ENCODE results near the gene GGT6.

The GGT6 gene

DNA sequence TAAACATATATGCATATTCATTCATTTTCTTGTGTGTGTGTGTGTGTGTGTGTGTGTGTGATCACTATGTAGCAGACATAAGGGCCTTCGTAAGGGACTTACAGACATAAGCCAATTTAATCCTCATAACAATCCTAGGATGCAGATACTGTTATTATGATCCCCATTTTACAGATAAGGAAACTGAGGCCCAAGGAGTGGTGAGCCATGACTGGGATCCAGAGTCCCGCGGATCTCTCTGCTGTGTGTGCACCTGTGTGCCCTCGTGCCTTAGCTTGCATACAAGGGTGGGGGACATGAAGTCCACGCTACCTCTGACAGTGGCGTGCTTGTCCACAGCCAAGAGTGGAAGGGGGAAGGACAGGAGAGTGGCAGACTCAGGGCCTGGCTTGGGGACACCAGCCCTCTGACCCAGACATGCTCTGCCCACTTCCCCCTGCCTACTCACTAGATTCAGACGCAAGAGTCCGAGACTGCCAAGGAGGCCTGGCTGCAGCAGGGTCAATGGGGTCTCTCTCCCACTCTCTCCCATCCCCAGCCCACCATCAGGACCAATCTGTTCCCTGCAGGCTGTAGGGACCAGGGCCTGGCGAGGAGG lies 14.2 kb upstream of the GGT6 start:
- DNase-seq (ENCODE audit: low read depth in 2 of 2), result no peak

DNA sequence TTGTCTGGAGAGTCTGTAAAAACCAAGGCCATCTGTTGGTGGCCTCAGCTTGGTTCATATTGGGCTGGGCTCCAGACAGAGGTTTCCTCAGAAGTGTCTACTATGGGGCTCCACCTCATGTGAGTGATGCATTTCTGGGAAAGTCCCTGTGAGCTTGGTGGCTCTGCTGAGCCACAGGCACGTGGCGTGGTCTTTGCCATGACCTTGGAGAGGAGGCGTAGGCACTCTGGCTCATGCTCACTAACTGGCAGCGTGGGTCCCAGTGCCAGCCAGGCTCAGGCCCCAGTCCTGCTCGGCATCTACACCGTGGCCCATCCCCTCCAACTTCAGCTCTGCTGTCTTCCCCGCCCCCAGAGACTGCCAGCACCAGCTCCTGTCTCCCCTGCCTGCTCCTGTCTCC lies 13.3 kb upstream of the GGT6 start:
- DNase-seq (ENCODE audit: low read depth in 2 of 2), result peak in 1 of 2 donors; percentile 15

DNA sequence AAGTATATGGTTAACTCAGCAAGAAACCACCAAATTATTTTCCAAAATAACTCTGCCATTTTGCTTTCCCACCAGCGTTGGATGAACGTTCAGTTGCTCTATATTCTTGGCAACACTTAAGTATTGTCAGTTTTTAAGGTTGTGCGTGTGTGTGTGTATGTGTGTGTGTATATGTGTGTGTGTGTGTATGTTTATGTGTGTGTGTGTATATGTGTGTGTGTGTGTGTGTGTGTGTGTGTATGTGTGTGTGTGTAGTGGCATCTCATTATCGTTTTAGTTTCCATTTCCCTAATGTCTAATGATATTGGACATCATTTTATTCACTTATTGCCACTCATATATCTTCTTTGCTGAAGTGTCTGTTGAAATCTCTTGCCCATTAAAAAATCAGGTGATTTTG lies 12.7 kb upstream of the GGT6 start:
- DNase-seq (ENCODE audit: low read depth in 2 of 2), result no peak

DNA sequence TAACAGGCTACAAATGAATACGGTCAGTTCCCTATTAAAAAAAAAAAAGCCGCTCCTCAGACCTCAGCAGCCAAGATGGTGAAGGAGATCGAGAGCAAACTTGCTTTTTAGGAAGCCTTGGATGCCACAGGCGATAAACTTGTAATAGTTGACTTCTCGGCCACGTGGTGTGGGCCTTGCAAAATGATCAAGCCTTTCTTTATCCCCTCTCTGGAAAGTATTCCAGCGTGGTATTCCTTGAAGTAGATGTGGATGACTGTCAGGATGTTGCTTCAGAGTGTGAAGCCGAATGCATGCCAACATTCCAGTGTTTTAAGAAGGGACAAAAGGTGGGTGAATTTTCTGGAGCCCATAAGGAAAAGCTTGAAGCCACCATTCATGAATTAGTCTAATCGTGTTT lies 11.8 kb upstream of the GGT6 start:
- DNase-seq (ENCODE audit: low read depth in 2 of 2), result no peak

DNA sequence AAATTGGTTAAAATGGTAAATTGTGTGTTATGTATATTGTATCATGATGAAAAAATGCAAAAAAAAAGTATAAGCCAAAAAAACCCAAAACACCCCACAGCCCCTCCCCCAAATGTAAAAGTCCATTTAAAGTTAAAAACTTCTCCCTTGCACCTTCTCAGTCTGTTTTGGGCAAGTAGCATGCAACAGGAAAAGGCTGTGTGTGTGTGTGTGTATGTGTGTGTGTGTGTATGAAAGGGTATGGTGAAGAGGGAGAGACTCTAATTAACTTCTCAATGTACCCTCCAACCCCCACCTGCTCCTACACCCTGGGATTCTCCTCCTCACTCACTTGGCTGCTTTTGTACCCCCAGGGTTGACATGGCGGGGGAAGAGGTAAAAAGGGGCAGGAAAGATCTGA lies 9.2 kb upstream of the GGT6 start:
- no peak for DNase-seq (ENCODE audit: low read depth in 2 of 2)

DNA sequence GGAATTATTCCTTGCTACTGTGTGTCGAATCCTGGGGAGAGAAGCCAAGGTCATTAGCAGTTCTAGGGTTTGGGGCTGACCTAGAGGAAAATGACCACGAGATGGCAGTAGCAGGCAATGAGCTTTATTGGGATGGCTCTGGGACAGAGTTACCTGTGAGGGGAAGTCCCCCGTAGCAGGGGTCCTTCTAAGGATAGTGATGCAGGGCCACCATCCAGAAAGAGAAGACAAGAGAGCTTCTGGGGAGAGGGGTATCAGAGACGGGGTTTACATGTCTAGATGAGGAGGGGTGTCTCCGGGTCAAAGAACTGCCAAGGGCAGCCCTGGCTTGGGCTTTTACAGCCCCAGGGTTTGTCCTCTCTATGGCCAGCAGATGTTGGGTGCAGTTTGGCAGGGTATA lies 6.4 kb upstream of the GGT6 start:
- no peak for DNase-seq (ENCODE audit: low read depth in 2 of 2)

DNA sequence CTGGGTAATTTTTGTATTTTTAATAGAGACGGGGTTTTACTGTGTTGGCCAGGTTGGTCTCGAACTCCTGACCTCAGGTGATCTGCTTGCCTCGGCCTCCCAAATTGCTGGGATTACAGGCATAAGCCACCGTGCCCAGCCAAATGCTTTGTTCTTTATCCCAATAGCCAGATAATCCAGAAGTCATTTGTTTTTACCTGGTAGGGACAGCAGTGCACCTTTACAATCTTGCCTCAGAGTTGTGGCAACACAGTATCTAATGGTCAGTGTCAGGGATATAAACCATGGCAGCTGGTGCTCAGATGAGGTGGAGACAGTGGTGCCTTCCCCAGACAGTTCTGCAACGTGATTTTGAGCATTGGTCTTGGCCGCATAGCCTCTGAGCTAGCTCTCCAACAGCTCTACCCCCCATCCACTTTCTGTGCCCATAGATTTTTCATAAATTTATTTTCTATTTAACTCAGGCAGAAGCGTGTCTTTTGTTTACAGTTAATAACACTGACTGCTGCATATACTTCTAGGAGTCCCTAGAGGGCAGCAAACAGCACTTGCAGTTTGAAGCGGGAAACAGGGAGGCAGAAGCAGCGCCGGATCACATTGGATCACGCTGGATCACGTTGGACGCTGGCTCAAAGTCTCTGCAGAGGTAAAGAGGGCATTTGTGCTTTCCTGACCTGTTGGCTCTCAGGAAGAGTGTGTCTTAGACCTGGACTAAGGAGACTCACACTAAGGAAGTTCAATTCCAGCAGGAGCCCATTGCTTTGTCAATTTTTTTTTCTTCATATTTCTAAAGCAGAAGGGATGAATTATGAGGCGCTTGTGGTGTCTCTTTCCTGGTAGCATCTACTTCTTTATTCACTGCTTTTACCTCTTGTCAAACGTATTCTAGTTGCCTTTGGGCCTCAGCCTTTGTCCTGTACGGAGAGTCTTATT lies 5.1 kb upstream of the GGT6 start:
- DNase-seq (ENCODE audit: low read depth in 2 of 2), result peak in 1 of 2 donors; percentile 16

DNA sequence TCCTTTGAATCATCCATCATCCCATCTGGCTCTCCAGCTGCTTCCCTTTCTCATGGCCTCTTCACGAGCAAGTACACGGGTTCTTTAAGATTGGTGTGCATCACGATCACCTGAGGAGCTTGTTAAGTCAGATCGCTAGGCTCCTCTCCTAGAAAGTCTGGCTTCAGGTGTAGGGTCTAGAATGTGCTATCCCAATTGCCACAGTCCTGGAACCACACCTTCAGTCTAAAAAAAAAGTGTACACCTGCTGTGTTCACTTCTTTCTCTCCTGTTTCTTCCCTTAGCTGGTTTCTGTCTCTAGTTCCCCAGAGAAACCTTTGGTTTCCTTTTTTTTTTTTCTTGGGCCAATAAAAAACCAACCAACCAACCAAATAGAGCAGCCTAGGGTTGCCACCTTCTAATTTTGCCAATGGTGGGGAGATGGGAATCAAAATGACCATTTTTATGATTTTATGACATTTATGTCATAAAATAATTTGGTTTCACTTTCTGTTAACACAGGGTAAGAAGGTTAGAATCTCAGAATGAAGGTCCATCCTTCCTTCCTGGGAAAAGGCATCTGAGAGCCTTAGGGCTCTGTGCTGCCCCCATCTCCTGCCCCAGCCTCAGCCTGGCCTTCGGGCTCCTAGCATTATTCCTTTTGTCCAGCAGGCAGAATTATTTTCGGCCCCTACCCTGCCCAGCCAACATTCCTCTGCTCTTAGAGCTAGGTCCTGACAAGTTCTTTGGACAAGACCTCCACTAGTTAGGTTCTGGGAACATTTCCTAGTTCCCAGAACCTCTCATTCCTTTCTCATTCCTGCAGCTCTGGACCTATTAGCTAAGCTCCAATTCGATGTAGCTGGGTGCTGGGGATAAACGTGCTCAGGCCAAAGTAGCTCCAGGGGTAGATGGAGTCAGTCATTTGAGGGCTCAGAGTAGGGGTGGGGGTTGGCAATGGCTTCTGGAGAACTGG lies 1.9 kb upstream of the GGT6 start:
- no peak for DNase-seq (ENCODE audit: low read depth in 2 of 2)

DNA sequence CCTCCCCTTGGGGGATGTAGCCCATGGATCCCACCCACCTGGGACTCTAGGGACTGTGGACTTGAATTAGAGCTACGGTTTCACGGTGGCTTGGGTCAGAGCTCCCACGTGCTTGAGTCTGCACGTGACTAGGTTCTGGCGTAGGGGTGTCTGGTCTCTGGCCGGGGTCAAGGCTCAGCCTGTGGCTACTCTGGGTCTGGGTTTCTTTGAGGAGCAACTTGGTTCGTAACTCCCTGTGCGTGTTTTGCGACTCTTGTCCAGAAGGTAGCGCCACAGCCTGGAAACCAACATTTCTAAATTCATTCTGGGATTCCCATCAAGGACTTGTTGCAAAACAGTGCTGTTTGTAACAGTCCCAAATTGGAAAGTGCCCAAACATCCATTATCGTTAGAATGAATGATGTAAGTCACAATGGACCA lies 470 bp upstream of the GGT6 start:
- DNase-seq (ENCODE audit: low read depth in 2 of 2), result no peak

DNA sequence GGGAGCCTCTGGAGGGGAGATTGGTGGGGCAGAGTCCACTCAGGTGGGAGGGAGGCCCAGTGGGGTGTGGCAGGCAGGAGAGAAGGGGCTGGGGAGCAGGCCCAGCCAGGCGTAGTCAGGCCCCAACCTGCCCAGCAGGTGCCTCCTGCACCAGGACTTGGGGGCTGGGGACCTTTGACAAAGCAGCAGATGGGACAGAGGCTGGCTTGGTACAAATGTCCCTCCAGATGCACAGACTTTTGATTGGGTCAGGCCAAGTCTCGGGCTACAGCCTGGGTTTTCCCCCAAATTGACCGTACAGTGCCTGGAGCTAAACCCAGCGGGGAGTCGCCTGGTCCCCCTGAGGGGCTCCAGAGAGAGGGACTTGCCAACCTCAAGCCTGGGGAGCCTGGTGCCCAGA lies 411 bp downstream of the GGT6 start:
- DNase-seq (ENCODE audit: low read depth in 2 of 2), result no peak

DNA sequence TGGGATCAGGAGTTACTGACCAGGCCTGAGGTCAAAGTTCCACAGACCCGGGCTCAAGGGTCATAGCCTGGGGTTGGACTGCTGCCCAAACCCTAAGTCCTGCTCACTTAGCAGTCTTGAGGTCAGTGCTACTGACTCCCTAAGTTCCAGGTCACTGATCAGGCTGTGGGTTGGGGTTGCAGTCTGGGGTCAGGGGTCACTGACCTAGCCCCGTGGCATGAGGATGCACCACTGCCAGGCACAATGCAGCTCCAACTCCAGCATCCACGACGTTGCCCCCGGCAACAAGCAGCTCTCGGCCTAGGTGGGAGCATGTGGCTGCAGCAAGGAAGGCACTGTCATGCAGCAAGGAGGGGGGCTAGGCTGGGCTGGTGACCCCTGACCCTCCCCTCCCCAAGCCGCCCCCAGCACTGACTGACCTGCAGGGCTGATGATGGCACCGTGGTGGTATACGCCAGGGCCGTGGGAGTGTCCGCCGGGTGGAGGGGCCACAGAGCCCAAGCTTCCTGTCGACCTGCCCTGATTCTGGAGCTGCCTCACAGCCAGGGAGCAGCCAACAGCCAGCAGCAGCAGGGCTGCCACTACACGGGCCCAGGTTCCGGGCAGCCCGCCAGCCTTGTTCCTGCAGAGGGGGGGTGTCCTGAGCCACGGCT lies 1.1 kb downstream of the GGT6 start:
- DNase-seq (ENCODE audit: low read depth in 2 of 2), result no peak

DNA sequence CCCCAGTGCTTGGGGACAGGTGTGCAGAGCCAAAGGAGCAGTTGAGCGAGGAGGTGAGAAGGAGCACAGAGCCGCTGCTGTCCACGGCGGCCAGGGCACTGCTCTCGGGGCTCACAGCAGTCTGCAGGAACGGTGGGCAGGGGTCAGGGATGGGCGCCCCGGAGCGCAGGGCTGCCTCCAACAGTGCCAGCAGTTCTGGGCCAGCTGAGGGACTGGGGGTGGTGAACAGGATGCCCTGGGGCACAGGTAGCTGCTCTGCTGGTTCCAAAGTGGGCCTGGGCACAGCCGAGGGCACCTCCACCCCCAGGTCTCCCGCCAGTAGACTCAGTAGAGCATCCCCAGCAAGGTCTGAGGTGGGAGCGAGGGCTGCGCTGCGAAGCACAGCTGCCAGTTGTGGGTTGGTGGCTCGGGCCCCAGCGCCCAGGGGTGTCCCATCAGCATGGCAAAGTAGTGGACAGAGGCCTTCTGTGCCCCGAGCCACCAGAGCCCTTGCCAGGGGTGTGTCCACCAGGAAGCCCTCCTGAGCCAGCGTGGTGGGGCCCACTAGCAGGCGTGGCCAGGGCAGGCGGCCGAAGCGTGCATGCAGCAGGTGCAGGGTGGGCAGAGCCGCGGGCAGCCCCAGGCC lies 1.9 kb downstream of the GGT6 start:
- DNase-seq (ENCODE audit: low read depth in 2 of 2), result no peak

DNA sequence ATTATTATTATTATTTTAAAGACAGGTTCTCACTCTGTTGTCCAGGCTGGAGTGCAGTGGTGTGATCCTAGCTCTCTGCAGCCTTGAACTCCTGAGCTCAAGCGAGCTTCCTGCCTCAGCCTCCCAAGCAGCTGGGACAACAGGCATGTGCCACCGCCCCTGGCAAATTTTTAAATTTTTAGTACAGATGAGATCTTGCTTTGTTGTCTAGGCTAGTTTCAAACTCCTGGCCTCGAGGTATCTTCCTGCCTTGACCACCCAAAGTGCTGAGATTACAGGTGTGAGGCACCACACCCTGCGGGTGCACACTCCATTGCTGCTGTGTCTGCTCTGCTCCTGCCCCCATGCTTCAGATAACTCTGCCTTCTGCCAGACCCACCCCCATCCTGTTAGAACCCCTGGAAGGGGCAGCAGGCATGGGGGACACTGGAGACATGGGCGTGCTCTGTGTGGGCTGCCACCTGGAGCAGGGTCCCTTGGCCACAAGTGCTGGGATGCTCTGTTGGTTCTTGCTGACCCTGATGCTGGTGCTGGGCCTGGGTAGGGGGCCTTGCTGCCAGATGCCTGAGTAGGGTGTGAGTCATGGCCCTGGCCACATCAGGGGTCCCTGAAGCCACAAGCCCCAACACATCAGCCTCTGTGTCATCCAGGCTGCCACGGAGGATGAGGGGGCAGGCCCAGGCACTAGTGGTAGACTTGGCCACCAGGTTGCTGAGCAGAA lies 2.6 kb downstream of the GGT6 start:
- DNase-seq (ENCODE audit: low read depth in 2 of 2), result no peak

DNA sequence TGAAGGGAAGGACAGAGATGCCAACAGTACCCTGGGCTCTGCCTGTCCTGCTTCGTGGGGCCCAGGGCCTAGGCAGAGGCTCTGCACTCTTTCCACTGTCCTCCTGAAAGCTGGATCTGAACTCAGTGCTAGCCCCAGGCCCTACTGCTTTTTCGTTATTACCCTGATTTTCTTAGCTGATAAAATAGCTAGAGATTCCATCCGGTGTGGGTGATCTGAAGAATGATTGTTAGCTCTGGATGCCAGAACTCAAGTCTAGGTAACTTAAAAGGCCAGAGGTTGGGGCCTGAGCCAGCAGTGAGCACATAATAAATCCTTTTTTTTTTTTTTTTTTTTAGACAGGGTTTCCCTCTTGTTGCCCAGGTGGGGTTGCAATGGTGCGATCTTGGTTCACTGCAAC lies 3.4 kb downstream of the GGT6 start:
- no peak for DNase-seq (ENCODE audit: low read depth in 2 of 2)

DNA sequence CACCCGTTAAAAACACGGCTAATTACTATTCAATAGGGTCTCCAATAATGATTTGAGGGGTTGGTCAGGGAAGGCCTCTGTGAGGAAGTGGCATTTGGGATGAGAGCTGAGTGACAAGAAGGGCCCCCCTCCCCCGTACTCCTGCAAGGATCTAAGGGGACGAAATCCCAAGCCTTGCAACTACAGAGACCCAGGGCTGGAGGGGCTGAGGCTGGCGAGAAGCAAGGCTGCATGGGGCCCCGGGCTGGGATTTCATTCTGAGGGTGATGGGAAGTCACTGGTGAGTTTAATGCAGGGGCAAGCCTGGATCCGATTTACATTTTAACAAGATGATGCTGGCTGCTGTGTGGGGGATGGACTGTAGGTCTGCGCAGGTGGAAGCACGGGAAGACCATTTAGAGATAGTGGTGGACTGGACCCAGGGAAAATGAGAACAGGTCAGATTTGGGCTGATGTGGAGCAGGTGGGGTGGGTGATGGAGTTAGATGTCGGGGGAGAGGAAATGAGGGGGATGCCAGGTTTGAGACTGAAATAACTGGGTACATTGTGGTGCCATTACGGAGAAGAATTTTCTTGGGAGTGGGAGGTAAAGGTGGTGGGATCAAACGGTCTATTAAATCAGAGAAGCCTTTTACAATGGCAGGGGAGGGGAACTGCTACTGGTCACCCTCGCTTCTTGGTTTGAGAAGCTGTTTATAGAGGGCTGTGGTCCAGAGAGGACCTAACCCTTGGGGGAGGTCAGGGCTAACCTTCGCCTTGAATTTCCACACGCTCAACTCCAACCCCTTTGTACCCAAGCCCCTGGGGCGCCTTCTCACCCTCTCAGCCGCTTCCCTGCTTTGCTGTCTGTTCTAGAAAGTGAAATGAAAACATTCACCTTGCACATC lies 4.3 kb downstream of the GGT6 start:
- no peak for DNase-seq (ENCODE audit: low read depth in 2 of 2)

DNA sequence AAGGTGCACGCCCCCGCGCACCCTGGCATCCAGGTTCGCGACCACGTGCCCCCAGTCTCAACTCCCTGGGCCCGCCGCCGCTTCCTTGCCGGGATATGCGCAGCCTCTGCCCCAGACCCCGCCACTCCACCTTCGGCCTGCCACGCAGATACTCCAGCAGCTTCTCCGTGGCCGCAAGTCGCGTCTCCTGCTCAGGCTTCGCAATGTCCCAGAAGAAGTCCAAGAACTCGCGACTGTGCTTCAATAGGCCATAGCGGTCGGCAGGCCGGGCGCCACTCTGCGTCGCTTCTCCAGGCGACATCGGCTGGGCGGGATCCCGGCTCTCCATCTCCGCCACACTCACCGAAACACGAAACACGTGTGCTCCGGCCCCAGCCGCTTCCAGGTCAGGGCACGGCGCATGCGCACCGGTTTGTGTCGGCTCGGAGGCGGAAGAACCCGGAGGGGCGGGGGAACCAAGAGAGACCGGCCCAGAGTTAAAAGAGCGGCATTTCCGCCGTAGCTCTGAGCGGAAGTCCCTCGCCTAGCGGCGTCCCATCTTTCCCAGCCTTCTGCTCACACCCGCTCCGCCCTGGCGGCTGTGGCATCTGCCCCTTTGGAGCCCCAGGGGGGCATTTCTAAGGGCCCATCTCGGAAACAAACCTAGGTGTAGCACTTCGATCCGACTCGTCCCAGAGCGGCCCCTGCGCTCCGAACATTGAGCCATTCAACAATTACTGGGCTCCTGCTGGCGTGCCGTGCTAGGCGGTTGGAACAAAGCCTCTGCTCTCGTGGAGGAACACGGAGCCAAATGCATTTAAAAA lies 5.2 kb downstream of the GGT6 start, which contains the start of gene MYBBP1A:
Gene MYBBP1A (minus strand): TSS at position 388 of the 803 bp plus-strand sequence. CDS start 60 bp downstream, at position 328.
- DNase-seq (ENCODE audit: low read depth in 2 of 2), result peak; percentile 90 to 97

DNA sequence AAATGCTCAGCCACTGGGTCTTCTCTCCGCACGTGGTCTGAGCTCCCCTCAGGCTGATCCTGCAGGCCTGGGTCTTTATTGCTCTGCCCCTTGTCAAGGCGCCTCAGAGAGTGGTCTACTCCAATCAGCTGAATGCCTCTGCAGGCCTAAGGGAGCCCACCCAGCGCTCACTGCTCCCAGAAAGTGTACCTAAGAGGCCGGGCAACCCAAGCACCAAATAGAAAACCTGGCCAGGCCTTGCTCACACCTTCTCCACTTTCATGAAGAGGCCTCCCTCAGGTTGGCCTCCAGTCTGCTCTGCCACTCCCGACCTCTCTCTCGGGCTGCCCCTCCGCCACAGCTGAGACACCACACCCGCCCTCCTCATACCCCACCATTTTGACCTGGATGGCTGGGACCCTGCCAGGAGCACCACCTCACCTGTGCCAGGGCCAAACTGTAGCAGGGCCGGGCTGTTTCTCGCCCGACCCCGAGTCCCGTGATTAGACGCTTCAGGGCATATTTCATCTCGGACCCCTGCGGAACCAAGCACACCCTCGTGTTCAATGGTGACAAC lies 5.9 kb downstream of the GGT6 start:
- no peak for DNase-seq (ENCODE audit: low read depth in 2 of 2)

DNA sequence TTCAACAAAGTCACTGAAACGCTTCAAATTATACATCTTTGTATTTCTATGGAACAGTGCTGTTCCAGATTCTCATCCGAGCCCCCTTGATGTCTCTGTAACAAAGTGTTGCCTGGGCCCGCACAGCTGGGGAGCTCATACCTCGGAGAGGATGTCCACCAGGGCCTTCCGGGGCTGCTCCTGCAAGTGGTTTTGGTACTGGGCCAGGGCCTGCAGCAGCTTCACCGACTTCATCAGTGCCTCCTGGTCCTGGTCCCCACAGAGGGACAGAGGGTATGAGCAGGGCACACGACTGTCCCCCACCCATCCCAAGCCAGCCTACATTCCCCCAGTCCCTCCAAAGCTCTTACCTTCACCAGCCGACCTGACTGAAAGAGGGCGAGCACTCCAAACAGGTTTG lies 6.7 kb downstream of the GGT6 start:
- no peak for DNase-seq (ENCODE audit: low read depth in 2 of 2)

All from stimulated activated CD8-positive, alpha-beta memory T cell treated with anti-CD3 and anti-CD28 coated beads, Interleukin-2, amount 100 ng/mL, for 1 hour (primary cell).